Measurements from ENCODE around the gene IDUA. TPM values are rescaled to one million over a fixed set of nuclear protein-coding genes. Genes with fewer than 3 reads are reported as not detected.

IDUA gene
- total and polyA plus RNA-seq, 2 experiments from 2014 or later = 26.4 to 30.7 TPM

DNA sequence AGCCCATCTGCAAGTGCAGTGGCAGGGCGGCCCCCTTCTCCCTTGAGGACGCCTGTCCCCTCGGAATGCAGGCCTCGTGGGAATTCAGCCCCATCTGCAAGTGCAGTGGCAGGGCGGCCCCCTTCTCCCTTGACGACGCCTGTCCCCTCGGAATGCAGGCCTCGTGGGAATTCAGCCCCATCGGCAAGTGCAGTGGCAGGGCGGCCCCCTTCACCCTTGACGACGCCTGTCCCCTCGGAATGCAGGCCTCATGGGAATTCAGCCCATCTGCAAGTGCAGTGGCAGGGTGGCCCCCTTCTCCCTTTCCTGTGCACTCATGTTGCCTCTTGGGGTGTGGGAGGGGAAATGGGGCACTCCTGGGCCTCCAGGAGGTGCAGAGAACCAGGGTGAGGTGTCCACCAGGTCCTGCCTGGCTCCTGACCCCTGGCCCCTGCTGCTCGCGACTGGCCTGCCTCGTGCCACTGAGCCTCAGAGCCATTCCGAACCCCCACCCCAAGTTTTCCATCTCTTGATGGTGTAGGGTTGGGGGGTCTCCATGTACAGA, 13.1 kb downstream of the IDUA start:
- Histone ChIP-seq H3K27ac (no peak overlapping the region), H2AFZ (no peak overlapping the region), H3F3A (ENCODE audit: insufficient read depth) (no peaks in the 10 kb centered on the region), H3K9me2 (ENCODE audit: insufficient read depth) (no peaks in the 10 kb centered on the region), H3K4me2 (ENCODE audit: unreplicated experiment) (no peak overlapping the region), H3K9ac (no peak overlapping the region), H3K79me2 (ENCODE audit: insufficient read depth) (no peaks in the 10 kb centered on the region), H3K36me3 (ENCODE audit: low read depth) (no peaks in the 10 kb centered on the region), H3K27me3 (replicated peaks; ENCODE audit: insufficient read depth) (peaks cover 38% of the 10 kb centered on the region), H3K4me3 (no peak overlapping the region), H3K4me1 (ENCODE audit: insufficient read depth) (no peaks in the 10 kb centered on the region), H4K20me1 (ENCODE audit: insufficient read depth) (no peaks in the 10 kb centered on the region), H3K9me3 (ENCODE audit: low read depth) (no peaks in the 10 kb centered on the region)
- 40 to 59% methylated on average over 11 to 18 of the region's 18 CpGs for WGBS, 2 experiments (ENCODE audit: low coverage in 1 of 2, low lambda C conversion rate in 2 of 2, missing lambda C conversion rate in 2 of 2)
- TF ChIP-seq EZH2phosphoT487 (IDR thresholded peaks at IDR 0.05; ENCODE audit: insufficient read depth, low read depth) (no peak), EZH2 (IDR thresholded peaks at IDR 0.05; ENCODE audit: insufficient read depth, poor library complexity, severe bottlenecking) (no peak)
- in situ Hi-C loops (cut with MboI) = no loop called here
- no peak for DNase-seq

DNA sequence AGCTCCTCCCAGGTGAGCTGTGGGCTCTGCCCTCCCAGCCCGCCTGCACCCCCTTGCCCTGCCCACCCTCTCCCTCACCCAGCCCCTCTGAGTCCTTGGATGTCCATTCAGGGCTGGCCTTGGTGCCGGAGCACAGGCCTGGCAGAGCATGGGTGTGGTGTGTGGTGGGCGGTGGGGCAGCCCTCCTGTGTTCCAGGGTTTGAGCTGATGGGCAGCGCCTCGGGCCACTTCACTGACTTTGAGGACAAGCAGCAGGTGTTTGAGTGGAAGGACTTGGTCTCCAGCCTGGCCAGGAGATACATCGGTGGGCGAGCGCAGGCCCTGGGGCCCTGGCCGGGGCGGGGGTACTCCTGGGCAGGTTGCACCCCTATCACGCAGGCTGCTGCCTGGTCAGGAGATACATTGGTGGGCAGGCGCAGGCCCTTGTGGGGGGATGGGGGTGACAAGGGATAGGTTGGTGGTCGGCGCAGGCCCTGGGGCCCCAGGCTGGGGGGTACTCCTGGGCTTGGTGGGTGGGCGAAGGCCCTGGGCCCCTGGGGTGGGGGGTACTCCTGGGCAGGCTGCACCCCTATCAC, 13.9 kb downstream of the IDUA start:
- Histone ChIP-seq H3K27ac (no peak overlapping the region), H3K27me3 (replicated peaks; ENCODE audit: insufficient read depth) (peaks cover 38% of the 10 kb centered on the region), H2AFZ (no peak overlapping the region), H3K9me3 (ENCODE audit: low read depth) (no peaks in the 10 kb centered on the region), H3K79me2 (ENCODE audit: insufficient read depth) (no peaks in the 10 kb centered on the region), H3F3A (ENCODE audit: insufficient read depth) (no peaks in the 10 kb centered on the region), H4K20me1 (ENCODE audit: insufficient read depth) (no peaks in the 10 kb centered on the region), H3K9ac (no peak overlapping the region), H3K4me3 (no peak overlapping the region), H3K4me2 (ENCODE audit: unreplicated experiment) (no peak overlapping the region), H3K9me2 (ENCODE audit: insufficient read depth) (no peaks in the 10 kb centered on the region), H3K36me3 (ENCODE audit: low read depth) (no peaks in the 10 kb centered on the region), H3K4me1 (ENCODE audit: insufficient read depth) (no peaks in the 10 kb centered on the region)
- 81 to 84% methylated on average over 13 to 15 of the region's 15 CpGs for WGBS, 2 experiments (ENCODE audit: low coverage in 1 of 2, low lambda C conversion rate in 2 of 2, missing lambda C conversion rate in 2 of 2)
- TF ChIP-seq EZH2 (IDR thresholded peaks at IDR 0.05; ENCODE audit: insufficient read depth, poor library complexity, severe bottlenecking) (no peak), EZH2phosphoT487 (IDR thresholded peaks at IDR 0.05; ENCODE audit: insufficient read depth, low read depth) (no peak)
- DNase-seq = no peak
- in situ Hi-C loops (cut with MboI) = no loop called here

DNA sequence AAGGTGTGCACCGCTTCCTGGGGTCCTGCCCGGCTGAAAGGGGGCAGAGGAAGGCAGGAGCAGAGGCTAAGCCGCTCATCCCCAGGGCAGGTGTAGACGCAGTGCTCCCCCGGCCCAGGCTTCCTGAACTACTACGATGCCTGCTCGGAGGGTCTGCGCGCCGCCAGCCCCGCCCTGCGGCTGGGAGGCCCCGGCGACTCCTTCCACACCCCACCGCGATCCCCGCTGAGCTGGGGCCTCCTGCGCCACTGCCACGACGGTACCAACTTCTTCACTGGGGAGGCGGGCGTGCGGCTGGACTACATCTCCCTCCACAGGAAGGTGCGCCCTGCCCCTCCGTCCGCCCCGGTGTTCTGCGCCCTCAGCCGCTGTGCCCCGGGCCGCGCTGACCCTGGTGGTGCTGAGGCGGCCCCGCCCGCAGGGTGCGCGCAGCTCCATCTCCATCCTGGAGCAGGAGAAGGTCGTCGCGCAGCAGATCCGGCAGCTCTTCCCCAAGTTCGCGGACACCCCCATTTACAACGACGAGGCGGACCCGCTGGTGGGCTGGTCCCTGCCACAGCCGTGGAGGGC, 14.8 kb downstream of the IDUA start:
- Histone ChIP-seq H3K9ac (no peak overlapping the region), H3K4me1 (ENCODE audit: insufficient read depth) (no peaks in the 10 kb centered on the region), H3K4me3 (no peak overlapping the region), H3K27me3 (replicated peaks; ENCODE audit: insufficient read depth) (peaks cover 38% of the 10 kb centered on the region), H3K4me2 (ENCODE audit: unreplicated experiment) (no peak overlapping the region), H2AFZ (no peak overlapping the region), H4K20me1 (ENCODE audit: insufficient read depth) (no peaks in the 10 kb centered on the region), H3K9me2 (ENCODE audit: insufficient read depth) (no peaks in the 10 kb centered on the region), H3K27ac (no peak overlapping the region), H3K79me2 (ENCODE audit: insufficient read depth) (no peaks in the 10 kb centered on the region), H3K9me3 (ENCODE audit: low read depth) (no peaks in the 10 kb centered on the region), H3K36me3 (ENCODE audit: low read depth) (no peaks in the 10 kb centered on the region), H3F3A (ENCODE audit: insufficient read depth) (no peaks in the 10 kb centered on the region)
- TF ChIP-seq EZH2 (IDR thresholded peaks at IDR 0.05; ENCODE audit: insufficient read depth, poor library complexity, severe bottlenecking) = no peak
- no peak for TF ChIP-seq EZH2phosphoT487 (IDR thresholded peaks at IDR 0.05; ENCODE audit: insufficient read depth, low read depth)
- in situ Hi-C loops (cut with MboI) = no loop called here
- DNase-seq = peak; percentile 21
- WGBS, 2 experiments (ENCODE audit: low coverage in 1 of 2, low lambda C conversion rate in 2 of 2, missing lambda C conversion rate in 2 of 2) = 19% methylated on average over 46 of the region's 48 CpGs

DNA sequence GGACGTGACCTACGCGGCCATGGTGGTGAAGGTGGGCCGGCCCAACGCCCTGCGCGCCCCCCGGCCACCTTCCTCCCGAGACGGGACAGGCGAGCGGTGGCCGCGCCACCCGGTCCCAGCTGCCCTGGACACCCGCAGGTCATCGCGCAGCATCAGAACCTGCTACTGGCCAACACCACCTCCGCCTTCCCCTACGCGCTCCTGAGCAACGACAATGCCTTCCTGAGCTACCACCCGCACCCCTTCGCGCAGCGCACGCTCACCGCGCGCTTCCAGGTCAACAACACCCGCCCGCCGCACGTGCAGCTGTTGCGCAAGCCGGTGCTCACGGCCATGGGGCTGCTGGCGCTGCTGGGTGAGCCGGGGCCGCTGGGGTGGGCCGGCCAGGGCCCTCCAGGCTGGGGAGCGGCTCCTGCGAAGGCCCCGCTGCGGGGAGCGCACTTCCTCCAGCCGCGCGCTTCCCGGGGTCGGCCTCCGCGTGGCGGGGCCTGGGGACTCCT, 15.3 kb downstream of the IDUA start:
- Histone ChIP-seq H3K4me2 (ENCODE audit: unreplicated experiment) (no peak overlapping the region), H3K27me3 (replicated peaks; ENCODE audit: insufficient read depth) (peaks cover 37% of the 10 kb centered on the region), H3K27ac (no peak overlapping the region), H4K20me1 (ENCODE audit: insufficient read depth) (no peaks in the 10 kb centered on the region), H3K9ac (no peak overlapping the region), H3K4me1 (ENCODE audit: insufficient read depth) (no peaks in the 10 kb centered on the region), H3K9me2 (ENCODE audit: insufficient read depth) (no peaks in the 10 kb centered on the region), H2AFZ (no peak overlapping the region), H3K9me3 (ENCODE audit: low read depth) (no peaks in the 10 kb centered on the region), H3K79me2 (ENCODE audit: insufficient read depth) (no peaks in the 10 kb centered on the region), H3K4me3 (no peak overlapping the region), H3K36me3 (ENCODE audit: low read depth) (no peaks in the 10 kb centered on the region), H3F3A (ENCODE audit: insufficient read depth) (no peaks in the 10 kb centered on the region)
- TF ChIP-seq EZH2phosphoT487 (IDR thresholded peaks at IDR 0.05; ENCODE audit: insufficient read depth, low read depth) (no peak), EZH2 (IDR thresholded peaks at IDR 0.05; ENCODE audit: insufficient read depth, poor library complexity, severe bottlenecking) (peak; percentile 74)
- peak; percentile 63 for DNase-seq
- in situ Hi-C loops (cut with MboI) = no loop called here
- 3 to 4% methylated on average over 26 to 27 of the region's 54 CpGs for WGBS, 2 experiments (ENCODE audit: low coverage in 1 of 2, low lambda C conversion rate in 2 of 2, missing lambda C conversion rate in 2 of 2)
